ENCODE measurements around the gene MC1R. TPM values are rescaled to one million over a fixed set of nuclear protein-coding genes. Genes with fewer than 3 reads are reported as not detected.
"Not testable (repeated sequence)": the region's sequence is repeated elsewhere in the genome, so short reads cannot be mapped to it uniquely, and the experiment has no call there.

Gene MC1R
- polyA plus RNA-seq, 1 donor = 9.4 TPM

DNA sequence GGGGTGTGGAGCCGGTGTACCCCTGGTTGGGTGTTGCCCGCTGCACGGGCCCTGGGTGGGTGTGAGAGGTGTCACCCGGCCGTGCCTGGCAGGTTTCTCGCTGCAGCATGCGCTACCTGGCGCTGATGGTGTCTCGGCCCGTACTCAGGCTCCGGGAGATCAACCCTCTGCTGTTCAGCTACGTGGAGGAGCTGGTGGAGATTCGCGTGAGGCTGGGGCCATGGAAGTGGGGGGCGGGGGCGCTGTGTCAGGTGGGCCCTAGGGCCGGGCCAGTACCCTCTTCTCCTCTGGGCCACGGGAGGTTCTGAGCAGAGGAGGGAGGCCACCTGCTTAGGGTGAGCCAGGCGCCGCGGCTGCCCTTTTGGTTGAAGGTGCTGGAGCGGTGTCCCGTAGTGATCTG, 43.3 kb downstream of the MC1R start:
- no peaks in the 10 kb centered on the region for H3K27me3 ChIP-seq (ENCODE audit: control insufficient read depth, insufficient read depth, low read length)
- no peaks in the 10 kb centered on the region for H3K4me1 ChIP-seq (ENCODE audit: control insufficient read depth, insufficient read depth, low read length)
- H3K4me3 ChIP-seq (ENCODE audit: low read length) = no peak overlapping the region
- no peak overlapping the region for H3K27ac ChIP-seq (ENCODE audit: low read length)
- no CpG with 5 or more reads among the region's 23 CpGs for WGBS (ENCODE audit: insufficient coverage, low lambda C conversion rate)
- H3K36me3 ChIP-seq (ENCODE audit: control insufficient read depth, insufficient read depth, low read length) = peaks cover 42% of the 10 kb centered on the region
- DNase-seq = no peak
- no peaks in the 10 kb centered on the region for H3K9me3 ChIP-seq (ENCODE audit: control insufficient read depth, low read depth, low read length)

DNA sequence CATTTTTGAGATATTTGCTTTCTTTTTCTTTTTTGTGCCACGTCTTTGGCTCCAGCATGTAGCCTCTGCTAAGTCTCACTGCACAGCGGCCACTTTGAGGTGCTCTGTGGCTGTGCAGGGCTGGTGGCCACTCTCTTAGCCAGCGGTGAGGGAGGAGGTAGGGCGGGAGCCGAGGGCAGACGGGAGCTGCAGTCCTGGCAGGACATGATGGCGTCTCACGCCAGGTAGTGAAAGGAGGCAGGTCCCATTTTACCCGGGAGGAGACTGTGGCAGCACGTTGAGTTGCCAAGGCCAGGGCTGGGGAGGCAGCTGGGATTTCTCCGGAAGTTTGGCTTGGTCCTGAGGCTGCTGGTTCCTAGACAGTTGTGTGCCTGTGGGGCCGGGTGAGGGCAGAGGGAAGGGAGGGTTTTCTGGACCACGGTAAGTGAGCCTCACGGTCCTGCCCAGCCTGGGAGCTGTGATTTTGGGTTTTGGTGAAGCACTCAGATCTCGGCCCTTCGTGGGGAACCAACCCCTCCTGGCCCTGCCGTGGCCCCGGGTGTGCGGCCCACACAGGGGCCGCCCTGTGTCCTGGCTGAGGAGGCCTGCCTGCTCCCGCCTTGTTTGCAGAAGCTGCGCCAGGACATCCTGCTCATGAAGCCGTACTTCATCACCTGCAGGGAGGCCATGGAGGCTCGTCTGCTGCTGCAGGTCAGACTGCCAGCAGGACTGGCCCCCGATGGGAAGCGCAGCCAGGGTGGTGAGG, 44.3 kb downstream of the MC1R start:
- Histone ChIP-seq H3K36me3 (ENCODE audit: control insufficient read depth, insufficient read depth, low read length) (peaks cover 35% of the 10 kb centered on the region), H3K27me3 (ENCODE audit: control insufficient read depth, insufficient read depth, low read length) (no peaks in the 10 kb centered on the region), H3K27ac (ENCODE audit: low read length) (no peak overlapping the region)

DNA sequence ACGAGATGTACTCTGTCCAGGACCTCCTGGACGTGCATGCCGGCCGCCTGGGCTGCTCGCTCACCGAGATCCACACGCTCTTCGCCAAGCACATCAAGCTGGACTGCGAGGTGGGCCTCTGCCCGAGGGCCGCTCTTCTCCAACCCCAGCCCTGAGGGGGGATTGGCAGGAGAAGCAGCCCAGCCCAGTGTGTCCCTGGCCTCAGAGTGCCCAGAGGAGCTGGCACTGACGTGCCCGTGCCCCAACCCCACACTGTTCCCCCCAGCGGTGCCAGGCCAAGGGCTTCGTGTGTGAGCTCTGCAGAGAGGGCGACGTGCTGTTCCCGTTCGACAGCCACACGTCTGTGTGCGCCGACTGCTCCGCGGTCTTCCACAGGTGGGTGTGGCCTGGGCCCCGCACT, 45.5 kb downstream of the MC1R start:
- no peaks in the 10 kb centered on the region for H3K4me1 ChIP-seq (ENCODE audit: control insufficient read depth, insufficient read depth, low read length)
- no CpG with 5 or more reads among the region's 25 CpGs for WGBS (ENCODE audit: insufficient coverage, low lambda C conversion rate)
- no peaks in the 10 kb centered on the region for H3K9me3 ChIP-seq (ENCODE audit: control insufficient read depth, low read depth, low read length)
- H3K36me3 ChIP-seq (ENCODE audit: control insufficient read depth, insufficient read depth, low read length) = peaks cover 23% of the 10 kb centered on the region
- H3K27ac ChIP-seq (ENCODE audit: low read length) = no peak overlapping the region
- H3K4me3 ChIP-seq (ENCODE audit: low read length) = no peak overlapping the region
- no peaks in the 10 kb centered on the region for H3K27me3 ChIP-seq (ENCODE audit: control insufficient read depth, insufficient read depth, low read length)
- DNase-seq = no peak

More for the DNA sequence above, 44.3 kb downstream of the MC1R start:
- no peaks in the 10 kb centered on the region for H3K9me3 ChIP-seq (ENCODE audit: control insufficient read depth, low read depth, low read length)
- WGBS (ENCODE audit: insufficient coverage, low lambda C conversion rate) = 100% methylated on average over 1 of the region's 26 CpGs
- no peaks in the 10 kb centered on the region for H3K4me1 ChIP-seq (ENCODE audit: control insufficient read depth, insufficient read depth, low read length)
- no peak for DNase-seq
- H3K4me3 ChIP-seq (ENCODE audit: low read length) = no peak overlapping the region

DNA sequence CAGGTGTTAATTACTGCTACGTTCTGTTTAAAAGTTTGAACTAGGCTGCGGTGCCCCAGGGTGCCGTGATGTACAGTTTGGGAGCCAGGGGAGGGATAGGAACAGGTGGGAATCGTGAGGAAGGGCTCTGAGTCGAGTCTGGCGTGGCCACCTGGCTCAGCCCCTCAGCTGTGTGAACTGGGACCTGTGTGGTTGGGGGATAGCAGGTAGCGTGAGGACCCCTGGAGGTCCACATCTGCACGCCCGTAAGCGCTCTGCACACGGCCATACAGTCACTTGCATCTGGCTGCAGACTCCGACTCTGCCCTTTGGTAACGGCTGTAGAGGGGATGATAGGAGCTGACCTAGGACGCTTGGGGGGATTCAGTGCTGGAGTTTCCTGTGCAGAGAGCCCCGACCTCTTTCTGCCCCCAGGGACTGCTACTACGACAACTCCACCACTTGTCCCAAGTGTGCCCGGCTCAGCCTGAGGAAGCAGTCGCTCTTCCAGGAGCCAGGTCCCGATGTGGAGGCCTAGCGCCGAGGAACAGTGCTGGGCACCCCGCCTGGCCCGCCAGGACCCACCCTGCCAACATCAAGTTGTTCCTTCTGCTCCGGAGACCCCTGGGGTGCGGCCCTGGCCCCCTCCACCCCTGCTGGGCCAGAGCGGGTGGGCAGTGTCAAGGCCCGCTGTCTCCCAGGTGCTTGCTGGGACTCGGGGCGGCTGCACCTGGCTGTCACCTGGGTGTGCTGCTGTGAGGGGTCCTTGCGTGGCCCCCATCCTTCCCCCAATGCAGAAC, 47.0 kb downstream of the MC1R start:
- WGBS (ENCODE audit: insufficient coverage, low lambda C conversion rate) = no CpG with 5 or more reads among the region's 30 CpGs
- H3K9me3 ChIP-seq (ENCODE audit: control insufficient read depth, low read depth, low read length) = peaks cover under 1% of the 10 kb centered on the region
- no peaks in the 10 kb centered on the region for H3K27me3 ChIP-seq (ENCODE audit: control insufficient read depth, insufficient read depth, low read length)
- no peak overlapping the region for H3K27ac ChIP-seq (ENCODE audit: low read length)
- DNase-seq = no peak
- peaks cover 18% of the 10 kb centered on the region for H3K36me3 ChIP-seq (ENCODE audit: control insufficient read depth, insufficient read depth, low read length)
- no peak overlapping the region for H3K4me3 ChIP-seq (ENCODE audit: low read length)
- no peaks in the 10 kb centered on the region for H3K4me1 ChIP-seq (ENCODE audit: control insufficient read depth, insufficient read depth, low read length)

DNA sequence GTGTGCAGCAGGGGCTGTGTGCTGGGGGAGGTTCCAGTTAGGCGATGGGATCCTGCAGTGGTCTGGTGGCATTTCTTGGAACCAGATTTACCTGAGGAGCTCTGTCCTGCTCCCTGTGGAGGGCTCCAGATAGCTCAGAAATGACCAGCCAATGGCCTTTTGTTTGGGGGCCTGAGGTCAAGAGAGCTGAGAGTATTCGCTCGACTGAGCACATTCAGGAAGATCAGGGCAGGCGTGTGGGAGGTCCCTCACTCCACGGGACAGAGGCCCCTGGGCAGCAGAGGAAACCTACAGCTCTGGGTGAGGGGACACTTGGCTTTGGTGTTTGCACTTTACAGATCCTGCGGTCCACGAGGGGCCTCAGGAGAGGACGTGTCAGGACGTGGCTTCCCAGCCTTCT, 48.1 kb downstream of the MC1R start:
- DNase-seq = no peak
- WGBS (ENCODE audit: insufficient coverage, low lambda C conversion rate) = no CpG with 5 or more reads among the region's 9 CpGs
- Histone ChIP-seq H3K4me1 (ENCODE audit: control insufficient read depth, insufficient read depth, low read length) (peaks cover 8% of the 10 kb centered on the region), H3K9me3 (ENCODE audit: control insufficient read depth, low read depth, low read length) (peaks cover 12% of the 10 kb centered on the region), H3K36me3 (ENCODE audit: control insufficient read depth, insufficient read depth, low read length) (peaks cover 15% of the 10 kb centered on the region), H3K27me3 (ENCODE audit: control insufficient read depth, insufficient read depth, low read length) (no peaks in the 10 kb centered on the region), H3K27ac (ENCODE audit: low read length) (no peak overlapping the region), H3K4me3 (ENCODE audit: low read length) (no peak overlapping the region)

DNA sequence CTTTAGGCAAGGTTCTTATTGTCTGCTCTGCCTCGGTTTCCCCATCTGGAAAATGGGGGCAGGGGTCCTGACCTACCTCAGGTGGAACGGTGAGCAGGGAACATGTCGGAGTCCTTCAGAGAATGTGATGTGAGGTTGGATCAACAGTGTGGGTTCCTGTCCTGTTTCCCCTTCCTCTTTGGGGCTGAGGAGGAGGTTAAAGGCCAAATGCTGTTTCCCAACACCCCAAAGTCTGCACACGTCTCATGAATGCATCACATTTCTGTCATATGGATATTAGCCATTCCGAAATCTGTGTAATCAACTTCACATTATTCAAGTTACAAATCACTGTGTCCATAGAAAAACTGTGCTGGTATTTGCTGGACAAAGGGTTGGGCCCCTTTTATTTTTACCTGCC, 48.8 kb downstream of the MC1R start:
- not testable (repeated sequence) for H3K4me1 ChIP-seq (ENCODE audit: control insufficient read depth, insufficient read depth, low read length); H3K27ac ChIP-seq (ENCODE audit: low read length); DNase-seq; H3K27me3 ChIP-seq (ENCODE audit: control insufficient read depth, insufficient read depth, low read length); H3K4me3 ChIP-seq (ENCODE audit: low read length)
- Histone ChIP-seq H3K9me3 (ENCODE audit: control insufficient read depth, low read depth, low read length) (peaks cover 16% of the 10 kb centered on the region), H3K36me3 (ENCODE audit: control insufficient read depth, insufficient read depth, low read length) (peaks cover 15% of the 10 kb centered on the region)
- 80% methylated on average over 1 of the region's 5 CpGs for WGBS (ENCODE audit: insufficient coverage, low lambda C conversion rate)

DNA sequence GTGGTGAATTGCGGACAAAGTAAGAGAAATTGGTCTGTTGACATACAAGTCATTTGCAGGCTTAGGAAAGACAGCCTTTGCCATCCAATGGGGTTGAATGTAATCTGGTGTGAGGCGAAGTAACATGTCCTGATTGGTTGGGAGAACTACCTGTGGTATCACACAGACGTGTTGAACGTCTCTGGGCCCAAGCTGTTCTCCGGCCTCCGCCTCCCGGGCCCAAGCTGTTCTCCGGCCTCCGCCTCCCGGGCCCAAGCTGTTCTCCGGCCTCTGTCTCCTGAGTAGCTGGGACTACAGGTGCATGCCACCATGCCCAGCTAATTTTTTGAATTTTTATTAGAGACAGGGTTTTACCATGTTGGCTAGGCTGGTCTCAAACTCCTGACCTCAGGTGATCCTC, 49.4 kb downstream of the MC1R start:
- peaks cover 13% of the 10 kb centered on the region for H3K36me3 ChIP-seq (ENCODE audit: control insufficient read depth, insufficient read depth, low read length)
- not testable (repeated sequence) for H3K4me3 ChIP-seq (ENCODE audit: low read length); H3K27ac ChIP-seq (ENCODE audit: low read length); H3K27me3 ChIP-seq (ENCODE audit: control insufficient read depth, insufficient read depth, low read length); H3K4me1 ChIP-seq (ENCODE audit: control insufficient read depth, insufficient read depth, low read length); DNase-seq
- 100% methylated on average over 1 of the region's 11 CpGs for WGBS (ENCODE audit: insufficient coverage, low lambda C conversion rate)
- H3K9me3 ChIP-seq (ENCODE audit: control insufficient read depth, low read depth, low read length) = peaks cover 16% of the 10 kb centered on the region

DNA sequence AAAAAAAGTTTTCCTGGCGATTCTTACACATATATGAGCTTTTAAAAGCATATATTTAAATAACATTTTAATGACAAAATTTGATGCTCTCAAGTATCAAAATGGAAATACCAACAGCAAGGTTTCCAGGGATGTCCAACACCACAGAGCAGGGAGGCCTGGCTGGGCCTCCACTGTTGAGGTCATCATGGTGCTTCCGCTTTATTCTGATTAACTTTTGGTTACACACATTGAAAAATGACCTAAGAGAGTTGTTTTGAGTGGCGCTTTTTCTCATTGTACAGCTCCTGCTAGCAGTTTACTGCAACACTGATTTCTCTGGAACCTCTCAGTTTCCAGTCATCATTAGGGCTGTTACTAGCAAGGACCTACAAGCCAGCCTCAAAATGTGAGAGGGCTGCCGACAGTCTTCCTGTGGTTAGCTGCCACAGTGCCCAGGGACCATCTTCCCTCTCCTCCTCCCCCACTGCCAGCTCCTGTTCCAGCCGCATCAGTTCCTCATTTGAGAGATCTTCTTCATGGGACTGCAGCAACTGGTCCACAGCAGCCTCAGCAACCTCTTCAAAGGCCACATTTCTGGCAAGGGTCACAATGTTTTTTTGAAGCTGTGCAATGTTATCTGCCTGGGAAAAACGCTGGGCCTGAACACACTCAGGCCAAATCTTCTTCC, 51.2 kb downstream of the MC1R start:
- H3K9me3 ChIP-seq (ENCODE audit: control insufficient read depth, low read depth, low read length) = peaks cover 16% of the 10 kb centered on the region
- 100% methylated on average over 1 of the region's 6 CpGs for WGBS (ENCODE audit: insufficient coverage, low lambda C conversion rate)
- H3K4me1 ChIP-seq (ENCODE audit: control insufficient read depth, insufficient read depth, low read length) = peaks cover 22% of the 10 kb centered on the region
- no peaks in the 10 kb centered on the region for H3K27me3 ChIP-seq (ENCODE audit: control insufficient read depth, insufficient read depth, low read length)
- no peak overlapping the region for H3K4me3 ChIP-seq (ENCODE audit: low read length)
- DNase-seq = no peak
- H3K36me3 ChIP-seq (ENCODE audit: control insufficient read depth, insufficient read depth, low read length) = peaks cover 2% of the 10 kb centered on the region
- no peak overlapping the region for H3K27ac ChIP-seq (ENCODE audit: low read length)
